ENCODE results near the gene DHX30. TPM values are rescaled to one million over a fixed set of nuclear protein-coding genes. Genes with fewer than 3 reads are reported as not detected.
A peak's percentile ranks its signal among the peaks of the same experiment; 100 is the strongest.
"Not testable (repeated sequence)": the region's sequence is repeated elsewhere in the genome, so short reads cannot be mapped to it uniquely, and the experiment has no call there.

The DHX30 gene
- total RNA-seq, 1 donor from 2014 or later = 62.0 TPM

- H3K4me1 ChIP-seq = no peaks in the 10 kb centered on the region
- H3K9me3 ChIP-seq = no peaks in the 10 kb centered on the region
- DNase-seq (no peak), ATAC-seq (no peak)
- no peak overlapping the region for H3K4me3 ChIP-seq
- H3K27ac ChIP-seq = no peak overlapping the region
- peaks cover 48% of the 10 kb centered on the region for H3K36me3 ChIP-seq
- no peaks in the 10 kb centered on the region for H3K27me3 ChIP-seq
- intact Hi-C loops (cut with DNase I) = no loop called here
- TF ChIP-seq, protein P1, sequence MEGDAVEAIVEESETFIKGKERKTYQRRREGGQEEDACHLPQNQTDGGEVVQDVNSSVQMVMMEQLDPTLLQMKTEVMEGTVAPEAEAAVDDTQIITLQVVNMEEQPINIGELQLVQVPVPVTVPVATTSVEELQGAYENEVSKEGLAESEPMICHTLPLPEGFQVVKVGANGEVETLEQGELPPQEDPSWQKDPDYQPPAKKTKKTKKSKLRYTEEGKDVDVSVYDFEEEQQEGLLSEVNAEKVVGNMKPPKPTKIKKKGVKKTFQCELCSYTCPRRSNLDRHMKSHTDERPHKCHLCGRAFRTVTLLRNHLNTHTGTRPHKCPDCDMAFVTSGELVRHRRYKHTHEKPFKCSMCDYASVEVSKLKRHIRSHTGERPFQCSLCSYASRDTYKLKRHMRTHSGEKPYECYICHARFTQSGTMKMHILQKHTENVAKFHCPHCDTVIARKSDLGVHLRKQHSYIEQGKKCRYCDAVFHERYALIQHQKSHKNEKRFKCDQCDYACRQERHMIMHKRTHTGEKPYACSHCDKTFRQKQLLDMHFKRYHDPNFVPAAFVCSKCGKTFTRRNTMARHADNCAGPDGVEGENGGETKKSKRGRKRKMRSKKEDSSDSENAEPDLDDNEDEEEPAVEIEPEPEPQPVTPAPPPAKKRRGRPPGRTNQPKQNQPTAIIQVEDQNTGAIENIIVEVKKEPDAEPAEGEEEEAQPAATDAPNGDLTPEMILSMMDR (IDR thresholded peaks at IDR 0.05) = no peak
Observed at GRCh38 chr3:47817609-47818008, 14.7 kb downstream of the DHX30 start.

DNA sequence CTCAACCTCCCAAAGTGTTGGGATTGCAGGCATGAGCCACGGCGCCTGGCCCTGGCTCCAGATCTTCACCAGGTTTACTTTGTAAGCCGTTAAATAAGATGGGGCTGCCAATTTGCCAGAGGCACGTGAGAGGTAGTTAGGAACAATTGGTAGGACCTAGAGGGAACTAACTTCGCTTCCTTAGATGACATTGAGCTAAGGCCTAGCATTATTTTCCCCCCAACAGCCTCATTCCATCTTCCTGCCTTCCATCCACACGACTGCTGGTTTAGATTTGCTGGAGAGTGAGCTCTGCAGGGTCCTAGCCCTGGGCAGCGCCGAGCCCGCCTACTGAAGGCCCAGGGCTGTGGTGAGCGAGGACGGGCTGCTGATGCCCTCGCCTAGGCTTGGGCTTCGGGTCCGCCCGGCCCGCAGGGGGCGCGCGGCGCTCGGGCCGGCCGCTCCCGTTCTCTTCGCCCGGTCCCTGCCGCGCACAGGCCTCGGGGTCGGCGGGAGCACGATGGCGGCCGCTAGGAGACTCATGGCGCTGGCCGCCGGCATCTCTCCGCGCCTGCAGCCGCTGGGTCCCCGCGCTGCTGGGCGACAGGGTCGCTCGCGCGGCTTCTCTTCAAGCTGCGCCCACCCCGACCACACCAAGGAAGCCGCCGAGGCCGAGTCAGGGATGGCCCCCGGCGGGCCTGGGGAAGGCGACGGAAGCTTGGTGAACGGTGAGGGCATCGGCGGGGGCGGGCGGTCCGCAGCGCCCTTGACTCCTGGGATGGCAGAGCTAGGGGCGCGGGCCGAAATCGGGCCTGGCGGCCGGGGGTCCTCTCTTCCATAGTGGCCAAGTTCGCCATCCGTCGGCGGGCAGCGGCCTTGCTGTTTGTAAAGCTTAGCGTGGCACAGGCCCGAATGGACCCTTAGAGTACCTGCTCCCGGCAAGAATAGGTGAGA lies 21.9 kb downstream of the DHX30 start:
- DNase-seq (peak; percentile 90), ATAC-seq (peak; percentile 100)
- intact Hi-C loops (cut with DNase I) = no loop called here
- H3K36me3 ChIP-seq = peaks cover 46% of the 10 kb centered on the region
- no peaks in the 10 kb centered on the region for H3K9me3 ChIP-seq
- peak overlapping the region; percentile 89 for H3K27ac ChIP-seq
- H3K4me1 ChIP-seq = peaks cover 20% of the 10 kb centered on the region
- TF ChIP-seq, protein P1 (IDR thresholded peaks at IDR 0.05) = peak; percentile 82
- H3K4me3 ChIP-seq = peak overlapping the region; percentile 99
- H3K27me3 ChIP-seq = no peaks in the 10 kb centered on the region

- H3K27ac ChIP-seq = peak overlapping the region; percentile 89
- peak overlapping the region; percentile 99 for H3K4me3 ChIP-seq
- ATAC-seq = no peak
- H3K27me3 ChIP-seq = no peaks in the 10 kb centered on the region
- no peak for DNase-seq
- H3K9me3 ChIP-seq = no peaks in the 10 kb centered on the region
- TF ChIP-seq, protein P1 (IDR thresholded peaks at IDR 0.05) = no peak
- peaks cover 47% of the 10 kb centered on the region for H3K36me3 ChIP-seq
- peaks cover 20% of the 10 kb centered on the region for H3K4me1 ChIP-seq
- intact Hi-C loops (cut with DNase I) = no loop called here
Observed at GRCh38 chr3:47825590-47825989, 22.7 kb downstream of the DHX30 start.

DNA sequence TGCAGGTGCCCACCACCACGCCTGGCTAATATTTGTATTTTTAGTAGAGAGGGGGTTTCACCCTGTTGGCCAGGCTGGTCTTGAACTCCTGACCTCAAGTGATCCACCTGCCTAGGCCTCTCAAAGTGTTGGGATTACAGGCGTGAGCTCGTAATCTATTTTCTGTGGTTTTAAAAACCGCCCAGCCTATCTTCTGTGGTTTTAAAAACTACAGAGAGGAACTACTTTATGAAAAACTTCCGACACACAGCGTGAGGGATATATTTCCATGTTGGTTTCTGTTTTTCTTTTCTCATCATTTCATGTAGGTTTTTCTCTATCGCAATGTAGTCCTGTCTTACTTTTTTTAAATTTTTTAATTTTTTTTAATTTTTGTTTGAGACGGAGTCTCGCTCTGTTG lies 26.5 kb downstream of the DHX30 start:
- Histone ChIP-seq H3K4me1 (peaks cover 15% of the 10 kb centered on the region), H3K36me3 (peaks cover 74% of the 10 kb centered on the region)
- DNase-seq; H3K4me3 ChIP-seq; H3K27ac ChIP-seq; H3K9me3 ChIP-seq; ATAC-seq; H3K27me3 ChIP-seq; intact Hi-C loops (cut with DNase I): not testable (repeated sequence)

GRCh38 chr3:47836986-47837385 lies 34.0 kb downstream of the DHX30 start:
- Histone ChIP-seq H3K4me1 (no peaks in the 10 kb centered on the region), H3K27me3 (no peaks in the 10 kb centered on the region), H3K9me3 (no peaks in the 10 kb centered on the region), H3K4me3 (no peak overlapping the region), H3K36me3 (peaks cover 97% of the 10 kb centered on the region), H3K27ac (no peak overlapping the region)
- no peak for DNase-seq
- TF ChIP-seq, protein P1 (IDR thresholded peaks at IDR 0.05) = no peak
- intact Hi-C loops (cut with DNase I) = no loop called here
- no peak for ATAC-seq

GRCh38 chr3:47838503-47838902 lies 35.6 kb downstream of the DHX30 start:
- H3K27me3 ChIP-seq = no peaks in the 10 kb centered on the region
- ATAC-seq = no peak
- H3K4me3 ChIP-seq = no peak overlapping the region
- H3K4me1 ChIP-seq = no peaks in the 10 kb centered on the region
- H3K27ac ChIP-seq = no peak overlapping the region
- H3K9me3 ChIP-seq = no peaks in the 10 kb centered on the region
- no peak for DNase-seq
- intact Hi-C loops (cut with DNase I) = no loop called here
- TF ChIP-seq, protein P1 (IDR thresholded peaks at IDR 0.05) = no peak
- H3K36me3 ChIP-seq = peaks cover 97% of the 10 kb centered on the region
